Naive thymus-derived CD4-positive, alpha-beta T cell (primary cell): ENCODE results near the gene MANF. TPM values are rescaled to one million over a fixed set of nuclear protein-coding genes. Genes with fewer than 3 reads are reported as not detected.

Source experiments
- ATAC-seq: fragments of 150-1000 bp; cut with Tn5 transposase; 2 replicates; pipeline ENCODE4 v1.10.0; 2021; ENCODE audit warnings: mild to moderate bottlenecking, moderate library complexity
- CTCF ChIA-PET: fragments of 350-600 bp; sonication (Branson Sonifier 250); formaldehyde crosslinking; loops from one replicate; lab custom pipeline; 2021; ENCODE audit warnings: antibody characterized with exemption; lab: Charles Lee
- POLR2A ChIA-PET: fragments of 350-600 bp; sonication (Branson Sonifier 250); formaldehyde crosslinking; loops from one replicate; lab custom pipeline; 2021; ENCODE audit warnings: antibody characterized with exemption, inconsistent platforms; lab: Charles Lee
- DNase-seq, 9 donors: peaks; one replicate each; pipeline versions ENCODE4 v3.0.0 to v3.0.0-alpha.2; 2020 to 2022; ENCODE audit warnings: mixed read lengths in 1 of 9
- H3K27ac ChIP-seq: one replicate; pipeline ENCODE4 v1.7.0; 2013; ENCODE audit warnings: mild to moderate bottlenecking, low read depth, low read length, moderate library complexity
- H3K27me3 ChIP-seq, 2 donors: one replicate each; pipeline ENCODE4 v1.7.0; 2013; ENCODE audit warnings: low read length in 2 of 2, mild to moderate bottlenecking in 2 of 2, moderate library complexity in 2 of 2; ENCODE audit not compliant: control insufficient read depth in 2 of 2, insufficient read depth in 2 of 2
- H3K36me3 ChIP-seq, 3 experiments: 1 replicate in 2 of 3; 2 replicates in 1 of 3; pipeline ENCODE4 v1.7.0; 2013; ENCODE audit warnings: low read length in 3 of 3, mild to moderate bottlenecking in 3 of 3, moderate library complexity in 1 of 3; ENCODE audit not compliant: insufficient read depth in 3 of 3, control insufficient read depth in 2 of 3
- H3K4me1 ChIP-seq, 2 donors: one replicate each; pipeline ENCODE4 v1.7.0; 2013; ENCODE audit warnings: low read length in 2 of 2, mild to moderate bottlenecking in 2 of 2, moderate library complexity in 1 of 2; ENCODE audit not compliant: control insufficient read depth in 2 of 2, insufficient read depth in 2 of 2
- H3K4me3 ChIP-seq: 2 replicates; pipeline ENCODE4 v1.7.0; 2013; ENCODE audit warnings: mild to moderate bottlenecking, low read length
- H3K9me3 ChIP-seq, 3 experiments: 1 replicate in 2 of 3; 2 replicates in 1 of 3; pipeline ENCODE4 v1.7.0; 2013; ENCODE audit warnings: low read length in 3 of 3; ENCODE audit not compliant: control insufficient read depth in 2 of 3
- H3K27ac Mint-ChIP-seq, 9 donors: one replicate each; pipeline ENCODE4 v1.8.0; 2020 to 2022; ENCODE audit warnings: mixed read lengths in 9 of 9, mild to moderate bottlenecking in 8 of 9, moderate library complexity in 5 of 9, inconsistent platforms in 2 of 9
- H3K27me3 Mint-ChIP-seq, 5 donors: one replicate each; pipeline ENCODE4 v1.8.0; 2021 to 2022; ENCODE audit warnings: mixed read lengths in 5 of 5, mild to moderate bottlenecking in 1 of 5
- H3K36me3 Mint-ChIP-seq, 5 donors: one replicate each; pipeline ENCODE4 v1.8.0; 2020 to 2022; ENCODE audit warnings: mixed read lengths in 5 of 5, mild to moderate bottlenecking in 3 of 5, inconsistent platforms in 1 of 5
- H3K4me1 Mint-ChIP-seq, 7 donors: one replicate each; pipeline ENCODE4 v1.8.0; 2020 to 2022; ENCODE audit warnings: mixed read lengths in 7 of 7, mild to moderate bottlenecking in 3 of 7, inconsistent platforms in 1 of 7
- H3K4me3 Mint-ChIP-seq, 10 donors: one replicate each; pipeline ENCODE4 v1.8.0; 2020 to 2022; ENCODE audit warnings: mild to moderate bottlenecking in 10 of 10, mixed read lengths in 10 of 10, moderate library complexity in 6 of 10, inconsistent platforms in 2 of 10
- H3K9me3 Mint-ChIP-seq, 11 donors: one replicate each; pipeline ENCODE4 v1.8.0; 2020 to 2022; ENCODE audit warnings: mixed read lengths in 11 of 11, mild to moderate bottlenecking in 4 of 11, inconsistent platforms in 1 of 11, moderate library complexity in 1 of 11
- intact Hi-C, 2 donors: fragments of 100-400 bp; cut with micrococcal nuclease; formaldehyde crosslinking; loops; one replicate each; pipeline ENCODE4 v1.15.1; 2023
- polyA plus RNA-seq, 2 donors: library from polyadenylated mRNA; unstranded; fragments of 300-500 nt; fragmentation: Illumina TruSeq; gene quantifications; one replicate each; pipeline ENCODE4 v1.2.3, GENCODE V29; 2021
- total RNA-seq, 6 experiments: library from RNA in 5 of 6; stranded (reverse) in 5 of 6; gene quantifications; 1 replicate in 5 of 6; 2 replicates in 1 of 6; pipeline ENCODE4 v1.2.3 and lab custom pipeline; 2021 to 2026

The MANF gene
- total and polyA plus RNA-seq, 7 experiments from 2014 or later, result 28.2 to 182 (median 48.4) TPM

DNA sequence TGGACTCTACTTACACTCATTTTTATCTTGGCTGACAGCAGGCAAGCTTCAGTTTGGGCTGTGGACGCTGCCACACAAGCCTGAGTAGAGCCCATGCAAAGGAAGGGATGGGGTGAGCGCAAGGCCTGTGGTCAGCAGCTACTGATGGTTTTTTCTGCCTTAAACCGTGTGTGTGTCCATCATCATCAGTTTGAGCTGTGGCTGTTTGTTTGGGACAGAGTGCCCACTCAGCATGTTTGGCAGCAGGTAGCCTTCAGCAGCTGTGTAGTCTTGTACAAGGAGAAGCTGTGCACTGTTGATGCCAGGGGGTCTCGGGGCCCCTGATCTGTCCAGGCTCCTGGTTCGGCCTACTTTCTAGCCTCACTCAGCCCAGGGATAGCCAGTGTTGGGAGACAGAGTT, 9.4 kb downstream of the MANF start:
- Mint-ChIP-seq H3K27ac (peak overlapping the region in 8 of 9 donors; percentile 6 to 86 (median 72)), H3K4me1 (peaks cover 29 to 70% (median 58%) of the 10 kb centered on the region in 7 donors), H3K36me3 (peaks cover 6 to 39% (median 19%) of the 10 kb centered on the region in 5 donors), H3K9me3 (peaks cover 0 to 8% (median 0%) of the 10 kb centered on the region in 11 donors), H3K27me3 (no peaks in the 10 kb centered on the region), H3K4me3 (peak overlapping the region in 7 of 10 donors; percentile 5 to 83 (median 54))
- no peak overlapping the region for H3K4me3 ChIP-seq
- peaks cover 37 to 46% of the 10 kb centered on the region in 2 donors for H3K4me1 ChIP-seq
- H3K36me3 ChIP-seq, result peaks cover 9 to 71% (median 47%) of the 10 kb centered on the region in 3 experiments
- POLR2A ChIA-PET, result interaction anchor here (0.7 to 4.6 kb wide), 2 partner anchors 10 to 411 kb away, joined by 3 to 25 read pairs; partner anchors contain the start of gene MANF
- peak overlapping the region; percentile 45 for H3K27ac ChIP-seq
- H3K27me3 ChIP-seq, result no peaks in the 10 kb centered on the region
- intact Hi-C loops, result loop anchor here in 1 of 2 donors (5.0 kb wide), 1 partner anchor 663 kb away; the partner anchor contains the start of gene DUSP7
- ATAC-seq, result no peak
- DNase-seq, result no peak
- no peaks in the 10 kb centered on the region for H3K9me3 ChIP-seq
- CTCF ChIA-PET, result no interaction called here

GRCh38 chr3:51395493-51396213, 10.6 kb downstream of the MANF start:
- H3K4me3 Mint-ChIP-seq, result peak overlapping the region in 2 of 10 donors; percentile 39 to 76
- H3K9me3 ChIP-seq, result no peaks in the 10 kb centered on the region
- CTCF ChIA-PET, result no interaction called here
- peaks cover 9 to 82% (median 56%) of the 10 kb centered on the region in 3 experiments for H3K36me3 ChIP-seq
- peaks cover 24 to 68% (median 59%) of the 10 kb centered on the region in 7 donors for H3K4me1 Mint-ChIP-seq
- H3K27ac ChIP-seq, result no peak overlapping the region
- no peaks in the 10 kb centered on the region for H3K27me3 ChIP-seq
- H3K27me3 Mint-ChIP-seq, result no peaks in the 10 kb centered on the region
- H3K9me3 Mint-ChIP-seq, result peaks cover 0 to 8% (median 0%) of the 10 kb centered on the region in 11 donors
- no peak overlapping the region for H3K4me3 ChIP-seq
- DNase-seq (no peak), ATAC-seq (no peak)
- H3K36me3 Mint-ChIP-seq, result peaks cover 6 to 43% (median 19%) of the 10 kb centered on the region in 5 donors
- peaks cover 32 to 35% of the 10 kb centered on the region in 2 donors for H3K4me1 ChIP-seq
- H3K27ac Mint-ChIP-seq, result peak overlapping the region in 7 of 9 donors; percentile 48 to 86 (median 76)
- POLR2A ChIA-PET, result interaction anchor here (0.7 to 4.6 kb wide), 2 partner anchors 11 to 77 kb away, joined by 4 to 25 read pairs; partner anchors contain the start of gene MANF
- intact Hi-C loops, result no loop called here

GRCh38 chr3:51396401-51396800, 11.3 kb downstream of the MANF start:
- H3K4me3 ChIP-seq, result no peak overlapping the region
- DNase-seq (no peak), ATAC-seq (no peak)
- Mint-ChIP-seq H3K4me1 (peaks cover 23 to 67% (median 57%) of the 10 kb centered on the region in 7 donors), H3K4me3 (peak overlapping the region in 4 of 10 donors; percentile 6 to 26 (median 14)), H3K36me3 (peaks cover 6 to 43% (median 19%) of the 10 kb centered on the region in 5 donors), H3K27ac (peak overlapping the region; percentile 48 to 86 (median 72)), H3K9me3 (peaks cover 0 to 8% (median 0%) of the 10 kb centered on the region in 11 donors), H3K27me3 (no peaks in the 10 kb centered on the region)
- H3K27ac ChIP-seq, result no peak overlapping the region
- intact Hi-C loops, result no loop called here
- H3K4me1 ChIP-seq, result peaks cover 29 to 34% of the 10 kb centered on the region in 2 donors
- H3K9me3 ChIP-seq, result no peaks in the 10 kb centered on the region
- ChIA-PET CTCF (interaction anchor here (1.2 kb wide), 1 partner anchor 38 kb away, joined by 4 read pairs; no protein-coding TSS in a partner anchor), POLR2A (interaction anchor here (0.7 to 4.6 kb wide), 3 partner anchors 12 to 76 kb away, joined by 4 to 25 read pairs (median 8); partner anchors contain the start of gene MANF)
- no peaks in the 10 kb centered on the region for H3K27me3 ChIP-seq
- H3K36me3 ChIP-seq, result peaks cover 9 to 87% (median 56%) of the 10 kb centered on the region in 3 experiments

GRCh38 chr3:51397392-51397791, 12.3 kb downstream of the MANF start:
- H3K4me3 ChIP-seq, result no peak overlapping the region
- Mint-ChIP-seq H3K9me3 (peaks cover 0 to 6% (median 0%) of the 10 kb centered on the region in 11 donors), H3K27me3 (no peaks in the 10 kb centered on the region), H3K27ac (peak overlapping the region in 8 of 9 donors; percentile 20 to 88 (median 62)), H3K4me1 (peaks cover 23 to 74% (median 67%) of the 10 kb centered on the region in 7 donors), H3K4me3 (no peak overlapping the region), H3K36me3 (peaks cover 9 to 47% (median 26%) of the 10 kb centered on the region in 5 donors)
- intact Hi-C loops, result no loop called here
- H3K36me3 ChIP-seq, result peaks cover 9 to 93% (median 56%) of the 10 kb centered on the region in 3 experiments
- no peak overlapping the region for H3K27ac ChIP-seq
- ChIA-PET CTCF (interaction anchor here (1.2 kb wide), 1 partner anchor 37 kb away, joined by 4 read pairs; no protein-coding TSS in a partner anchor), POLR2A (interaction anchor here (0.9 to 2.2 kb wide), 2 partner anchors 13 to 399 kb away, joined by 3 to 8 read pairs; partner anchors contain the start of gene MANF)
- H3K4me1 ChIP-seq, result peaks cover 25 to 28% of the 10 kb centered on the region in 2 donors
- no peak for ATAC-seq
- H3K27me3 ChIP-seq, result no peaks in the 10 kb centered on the region
- no peak for DNase-seq
- H3K9me3 ChIP-seq, result no peaks in the 10 kb centered on the region

DNA sequence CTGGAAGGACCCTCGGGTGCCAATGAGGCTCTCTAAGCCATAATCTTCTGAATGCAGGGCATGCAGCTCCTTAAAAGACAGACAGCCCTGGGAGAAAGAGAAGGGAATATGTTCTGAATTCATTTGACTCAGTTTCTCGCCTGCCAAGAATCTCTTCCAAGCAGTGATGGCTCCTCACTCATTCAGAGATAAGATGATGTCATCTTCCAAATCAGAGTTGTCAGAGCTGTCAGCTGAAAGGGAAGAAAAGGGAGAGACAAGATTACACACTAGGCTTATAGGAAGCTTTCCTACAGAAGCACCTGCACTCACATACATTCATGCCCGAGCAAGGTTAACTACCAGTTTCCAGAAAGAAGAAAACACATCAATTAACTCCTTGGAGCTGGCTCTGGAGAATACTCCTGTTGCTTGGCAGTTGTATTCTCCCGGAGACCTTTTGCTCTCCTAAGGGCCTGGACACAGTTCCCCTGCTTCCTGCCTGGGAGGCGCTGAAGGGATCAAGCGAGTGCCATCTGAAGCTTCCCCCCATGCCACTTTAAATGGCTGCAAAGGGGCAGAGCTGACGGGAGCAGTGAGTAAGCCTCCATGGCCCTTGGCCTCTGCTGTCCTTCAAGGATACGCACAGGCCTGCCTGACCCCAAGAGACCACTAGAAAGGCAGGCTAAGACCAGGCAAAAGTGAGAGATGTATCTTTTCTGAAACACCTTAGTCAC, 13.7 kb downstream of the MANF start:
- POLR2A ChIA-PET, result interaction anchor here (0.6 to 2.2 kb wide), 2 partner anchors 14 to 765 kb away, joined by 4 to 8 read pairs; partner anchors contain the start of gene MANF
- Mint-ChIP-seq H3K9me3 (peaks cover 0 to 6% (median 0%) of the 10 kb centered on the region in 11 donors), H3K27ac (peak overlapping the region in 5 of 9 donors; percentile 15 to 52 (median 26)), H3K4me1 (peaks cover 32 to 74% (median 68%) of the 10 kb centered on the region in 7 donors), H3K27me3 (no peaks in the 10 kb centered on the region), H3K4me3 (no peak overlapping the region), H3K36me3 (peaks cover 14 to 43% (median 26%) of the 10 kb centered on the region in 5 donors)
- DNase-seq (no peak), ATAC-seq (no peak)
- intact Hi-C loops, result no loop called here
- peak overlapping the region; percentile 30 for H3K27ac ChIP-seq
- H3K9me3 ChIP-seq, result no peaks in the 10 kb centered on the region
- H3K27me3 ChIP-seq, result no peaks in the 10 kb centered on the region
- no peak overlapping the region for H3K4me3 ChIP-seq
- peaks cover 12 to 22% of the 10 kb centered on the region in 2 donors for H3K4me1 ChIP-seq
- CTCF ChIA-PET, result no interaction called here
- peaks cover 6 to 85% (median 44%) of the 10 kb centered on the region in 3 experiments for H3K36me3 ChIP-seq

DNA sequence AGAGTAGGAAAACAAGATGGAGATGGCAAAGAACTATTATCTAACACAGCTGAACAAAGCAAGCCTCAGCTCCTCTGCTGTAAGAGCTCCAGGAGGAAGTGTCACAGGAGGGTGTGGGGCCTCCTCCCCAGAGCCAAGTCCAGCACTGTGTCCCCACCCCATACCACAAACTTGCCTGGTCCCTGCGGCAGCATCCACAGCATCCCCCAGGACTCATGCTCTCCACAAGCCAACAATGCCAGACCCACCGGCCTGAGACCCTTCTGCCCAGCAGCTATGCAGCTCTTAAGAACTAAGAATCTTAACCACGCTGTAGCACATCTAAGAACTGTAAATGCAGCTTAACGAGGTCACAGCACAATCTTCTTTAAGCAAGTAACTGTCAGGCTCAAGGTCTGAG, 15.1 kb downstream of the MANF start:
- peaks cover 10 to 30% (median 15%) of the 10 kb centered on the region in 5 donors for H3K36me3 Mint-ChIP-seq
- Histone ChIP-seq H3K36me3 (peaks cover 3 to 71% (median 43%) of the 10 kb centered on the region in 3 experiments), H3K9me3 (no peaks in the 10 kb centered on the region), H3K4me3 (no peak overlapping the region), H3K27ac (peak overlapping the region; percentile 50), H3K27me3 (no peaks in the 10 kb centered on the region), H3K4me1 (peaks cover 3 to 17% of the 10 kb centered on the region in 2 donors)
- intact Hi-C loops, result no loop called here
- CTCF ChIA-PET, result no interaction called here
- peaks cover 0 to under 1% (median 0%) of the 10 kb centered on the region in 11 donors for H3K9me3 Mint-ChIP-seq
- H3K4me3 Mint-ChIP-seq, result no peak overlapping the region
- H3K27ac Mint-ChIP-seq, result peak overlapping the region in 7 of 9 donors; percentile 20 to 83 (median 53)
- POLR2A ChIA-PET, result no interaction called here
- DNase-seq (no peak), ATAC-seq (no peak)
- peaks cover 26 to 74% (median 66%) of the 10 kb centered on the region in 7 donors for H3K4me1 Mint-ChIP-seq
- H3K27me3 Mint-ChIP-seq, result no peaks in the 10 kb centered on the region
